HG03354 (cell line): ENCODE data around the gene TSPAN13.

ENCODE experiments used
- ATAC-seq: cut with Tn5 transposase; IDR thresholded peaks from one replicate; pipeline ENCODE4 v1.9.1; 2021; ENCODE audit warnings: mild to moderate bottlenecking; ENCODE audit not compliant: unreplicated experiment, poor library complexity, severe bottlenecking

TSPAN13 gene

DNA sequence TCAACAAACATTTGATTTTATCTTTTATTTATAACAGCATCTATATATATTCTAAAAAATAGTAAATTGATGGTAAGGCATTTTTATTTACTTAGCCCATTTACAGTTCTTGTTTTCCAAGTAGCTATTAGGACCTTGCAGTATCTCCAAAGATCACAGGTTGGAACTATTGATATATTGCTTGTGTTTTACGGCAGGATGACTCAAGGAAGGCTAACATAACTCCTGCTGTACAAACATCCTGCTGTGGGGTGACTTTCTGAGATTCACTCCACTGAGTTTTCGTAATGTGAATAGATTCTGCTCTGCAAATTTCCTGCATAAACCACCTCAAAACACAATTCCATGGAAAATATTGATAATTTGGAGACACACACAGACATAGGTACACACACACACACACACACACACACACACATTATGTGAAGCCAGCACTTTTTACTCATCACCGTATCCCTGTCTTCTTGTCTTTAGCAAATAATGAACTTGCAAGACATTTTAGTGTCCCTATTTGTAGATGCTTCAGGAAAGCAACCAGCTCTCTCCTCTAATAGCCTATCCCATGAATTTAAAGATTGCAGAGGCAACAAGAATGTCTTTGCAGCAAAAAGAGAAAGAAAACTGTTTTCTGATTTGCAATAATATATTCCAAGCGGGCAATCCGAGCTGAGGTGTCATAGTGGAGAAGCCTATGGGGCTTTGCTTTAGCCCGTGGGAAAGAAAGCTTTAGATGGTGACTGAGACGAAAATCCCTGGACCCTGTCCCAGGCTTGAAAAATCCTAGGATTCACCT, 50.5 kb downstream of the TSPAN13 start:
- ATAC-seq, result no peak

DNA sequence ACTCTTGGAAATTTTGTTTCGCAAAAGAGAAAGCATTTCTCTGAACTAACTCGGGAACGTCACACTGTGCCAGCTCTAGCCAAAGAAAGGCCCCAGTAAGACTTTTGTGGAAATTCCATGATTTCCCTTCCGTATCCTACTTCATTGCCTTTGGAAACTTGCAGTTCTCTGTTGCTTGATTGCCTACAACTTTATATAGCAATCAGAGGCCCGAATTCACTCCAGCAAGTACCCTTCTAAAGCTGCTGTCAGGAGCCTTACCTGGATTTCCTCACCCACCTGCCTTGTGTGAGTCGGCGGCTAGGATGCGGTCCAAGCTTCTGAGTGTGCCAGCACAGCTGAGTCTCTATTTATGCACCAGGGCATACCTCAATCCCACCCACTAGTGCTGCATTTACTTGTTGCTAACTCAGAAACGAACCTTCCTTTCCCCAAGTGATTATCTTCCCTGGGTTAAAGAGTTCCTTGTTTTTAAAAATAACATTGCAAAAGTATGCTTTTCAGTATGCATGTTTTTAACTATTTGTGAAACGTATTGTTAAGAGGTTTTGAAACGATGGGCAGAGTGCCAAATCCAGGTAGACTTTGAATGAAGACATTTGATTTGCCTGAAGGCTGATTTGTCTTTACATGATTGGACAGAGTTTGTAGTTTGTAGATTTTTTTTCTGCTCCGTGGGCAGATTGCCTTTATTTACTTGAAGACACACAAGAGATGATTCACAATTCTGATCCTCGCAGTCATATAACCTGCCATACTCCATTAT, 51.3 kb downstream of the TSPAN13 start, which contains the start of gene AGR2:
TSS of gene AGR2 (minus strand) at position 326 of the 766 bp plus-strand sequence. CDS start 3,203 bp downstream, outside the sequence.
- ATAC-seq, result no peak

DNA sequence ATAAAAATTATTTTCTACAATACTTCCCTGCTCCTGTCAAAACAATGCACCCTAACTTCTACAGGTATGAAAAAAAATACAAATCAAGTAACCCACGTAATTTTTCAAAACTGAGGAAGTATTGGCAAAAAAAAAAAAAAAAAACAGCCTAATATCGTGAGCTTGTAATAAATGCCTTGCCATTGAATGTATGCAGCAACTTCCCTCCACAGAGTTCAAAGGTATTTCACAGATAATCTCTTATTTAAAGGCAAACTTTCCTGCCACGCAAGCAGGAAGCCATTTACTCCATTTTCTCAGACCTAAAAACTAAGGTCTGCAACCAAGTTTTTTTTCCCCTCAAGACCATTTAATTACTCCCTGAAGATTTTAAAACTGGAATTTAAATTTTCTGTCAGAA, 51.9 kb downstream of the TSPAN13 start:
- ATAC-seq, result no peak

DNA sequence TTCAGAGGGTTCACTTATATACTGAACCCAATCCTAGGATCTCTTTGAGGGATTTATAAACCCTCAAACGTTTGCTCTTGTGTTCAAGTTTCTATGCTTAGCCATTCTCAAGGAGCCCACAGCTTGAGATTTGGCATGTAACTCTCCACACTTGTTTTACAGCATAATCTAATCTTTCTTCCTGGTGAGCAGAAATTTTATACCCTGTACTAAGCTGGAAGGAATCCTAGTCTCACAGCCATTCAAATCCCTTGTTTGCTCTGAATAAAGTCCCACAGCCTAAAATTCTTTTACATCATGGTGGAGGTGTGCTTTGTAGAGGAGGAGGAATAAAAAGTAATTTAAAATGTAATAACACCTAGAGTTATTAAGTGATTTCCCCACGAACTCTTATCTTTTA, 56.6 kb downstream of the TSPAN13 start:
- no peak for ATAC-seq

DNA sequence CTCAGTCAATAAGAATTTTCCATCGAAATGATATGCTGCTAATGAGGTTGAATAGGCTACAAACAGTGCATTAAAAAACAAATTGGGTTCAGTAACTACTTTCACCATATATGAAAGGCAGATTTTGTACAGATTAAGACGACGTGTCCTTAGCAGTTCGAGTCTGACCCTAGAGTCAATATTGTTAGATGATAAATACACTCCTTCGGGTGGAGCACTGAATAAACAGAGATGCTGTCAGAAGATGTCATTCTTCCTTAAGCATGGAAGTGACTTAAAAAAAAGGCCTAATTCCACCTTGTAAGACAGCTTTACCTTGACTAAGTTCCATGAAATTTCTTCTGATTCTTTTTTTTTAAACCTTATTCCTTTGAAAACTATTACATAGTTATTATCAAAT, 57.0 kb downstream of the TSPAN13 start:
- ATAC-seq, result no peak

DNA sequence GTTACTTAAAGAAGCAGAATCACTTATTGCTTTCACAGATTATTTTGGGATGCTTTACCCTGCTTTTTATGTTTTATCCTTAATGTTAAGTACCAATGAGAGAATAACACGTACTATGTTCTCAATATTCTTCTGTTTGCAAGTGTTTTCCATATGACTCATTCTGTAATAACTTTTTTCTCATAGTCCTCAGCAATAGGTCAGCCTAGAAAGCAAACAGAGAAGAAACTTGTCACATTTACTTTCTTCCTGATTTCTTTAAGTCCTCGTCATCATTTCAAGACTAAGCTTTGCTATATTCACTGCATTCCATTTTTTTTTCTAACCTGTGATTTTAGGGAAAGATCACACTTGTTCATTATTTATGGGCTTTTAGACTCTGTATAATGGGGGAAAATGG, 58.0 kb downstream of the TSPAN13 start:
- no peak for ATAC-seq

DNA sequence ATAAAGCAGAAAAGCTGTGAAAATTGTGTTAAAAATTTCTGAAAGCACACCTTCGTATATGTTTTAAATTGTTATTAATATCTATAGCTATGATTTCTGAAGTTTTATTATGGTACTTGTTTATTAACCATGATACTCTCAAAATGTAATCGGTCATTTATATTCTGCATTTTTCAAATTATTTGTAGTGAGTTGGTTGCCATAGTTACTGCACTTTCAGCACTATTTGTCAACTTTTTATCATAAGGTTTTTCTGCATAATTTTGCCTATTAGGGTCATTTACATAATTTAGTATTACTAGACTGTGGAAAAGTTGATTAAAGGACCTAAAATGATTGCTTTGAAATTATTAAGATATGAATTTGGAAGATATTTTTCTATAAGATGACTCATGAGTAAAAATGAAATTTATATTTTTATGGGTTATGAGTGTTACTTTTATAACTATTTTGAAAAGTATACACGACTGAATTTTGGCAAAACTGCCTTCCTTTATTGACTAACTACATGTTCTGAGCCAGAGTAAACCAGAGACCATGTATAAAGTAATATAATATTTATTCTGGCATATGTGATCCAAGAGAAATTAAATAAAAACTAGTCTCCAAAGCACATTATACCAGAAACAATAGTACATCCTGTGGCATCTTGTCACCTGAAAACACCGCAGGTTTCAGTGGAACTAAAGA, 59.1 kb downstream of the TSPAN13 start:
- ATAC-seq, result no peak

DNA sequence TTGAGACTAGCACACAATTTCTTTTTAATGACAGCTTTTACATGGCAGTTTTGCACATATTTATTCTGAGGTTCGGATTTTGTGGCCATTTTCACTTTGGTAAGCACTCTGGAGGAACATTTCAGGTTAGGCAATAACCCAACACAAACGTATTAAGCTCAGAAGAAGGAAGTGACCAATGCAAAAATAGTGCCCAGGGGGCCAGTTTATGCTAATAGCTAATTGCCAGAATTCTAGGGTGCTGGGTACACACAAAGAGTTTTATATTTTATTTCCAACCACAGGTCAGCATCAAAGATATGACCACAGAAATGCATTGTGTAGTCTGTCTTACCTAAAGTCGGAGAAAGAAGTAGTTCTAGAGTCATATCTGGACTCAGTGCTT, 59.7 kb downstream of the TSPAN13 start:
- no peak for ATAC-seq

DNA sequence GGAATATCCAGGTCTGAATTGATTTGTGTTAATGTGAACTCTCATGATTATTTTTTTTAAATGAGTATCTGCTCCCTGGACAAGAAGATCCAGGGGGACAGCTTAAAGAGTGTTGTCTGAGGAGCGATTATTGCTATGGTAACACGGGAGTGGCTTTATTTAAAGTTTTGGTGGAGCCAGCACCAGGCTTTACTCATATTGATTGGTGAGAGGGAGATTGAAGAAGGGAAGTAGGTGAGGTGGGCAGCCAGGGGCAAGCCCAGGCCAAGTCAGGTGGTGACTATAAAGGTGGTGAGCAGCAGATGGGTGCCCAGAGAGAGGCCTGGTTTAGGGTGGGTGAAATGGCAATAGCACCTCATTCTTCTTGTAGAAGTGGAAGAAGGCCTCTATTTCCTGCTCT, 61.4 kb downstream of the TSPAN13 start:
- no peak for ATAC-seq

DNA sequence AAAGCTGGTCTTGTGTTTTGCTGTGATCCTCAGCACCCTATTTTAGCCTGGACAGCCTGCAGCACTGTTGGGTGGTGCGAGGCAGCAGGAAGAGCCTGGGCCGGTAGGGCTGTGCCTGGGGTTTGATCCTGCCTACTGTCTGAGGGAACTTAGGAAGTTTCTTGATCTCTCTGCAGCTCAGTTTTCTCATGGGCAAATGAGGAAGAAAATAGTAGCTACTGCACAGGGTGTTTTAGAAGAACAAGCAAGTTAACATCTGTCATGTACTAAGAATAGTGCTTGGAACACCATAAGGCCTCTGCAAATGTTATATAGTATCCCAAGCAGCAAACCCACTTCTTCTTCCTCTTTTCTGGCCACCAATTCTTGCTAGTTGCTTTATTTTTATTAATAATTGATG, 63.3 kb downstream of the TSPAN13 start:
- no peak for ATAC-seq

DNA sequence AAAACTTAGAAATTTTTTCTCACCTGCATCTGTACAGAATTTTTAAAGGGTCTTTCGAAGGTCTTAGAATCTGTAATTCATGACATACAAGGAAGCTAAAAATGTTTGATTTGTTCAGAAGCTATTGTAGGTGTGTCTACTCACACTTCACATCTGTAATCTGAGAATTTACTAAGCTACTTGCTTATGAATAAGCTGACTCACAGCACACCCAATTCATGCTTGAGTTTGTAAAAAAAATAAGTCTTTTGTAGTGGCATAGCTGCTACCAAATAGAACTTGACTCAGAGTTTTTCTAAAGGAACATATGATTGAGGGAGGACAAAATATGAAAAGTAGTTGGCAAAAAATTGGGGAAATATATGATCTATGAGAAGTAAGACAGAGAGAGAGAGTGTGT, 64.0 kb downstream of the TSPAN13 start:
- ATAC-seq, result no peak

DNA sequence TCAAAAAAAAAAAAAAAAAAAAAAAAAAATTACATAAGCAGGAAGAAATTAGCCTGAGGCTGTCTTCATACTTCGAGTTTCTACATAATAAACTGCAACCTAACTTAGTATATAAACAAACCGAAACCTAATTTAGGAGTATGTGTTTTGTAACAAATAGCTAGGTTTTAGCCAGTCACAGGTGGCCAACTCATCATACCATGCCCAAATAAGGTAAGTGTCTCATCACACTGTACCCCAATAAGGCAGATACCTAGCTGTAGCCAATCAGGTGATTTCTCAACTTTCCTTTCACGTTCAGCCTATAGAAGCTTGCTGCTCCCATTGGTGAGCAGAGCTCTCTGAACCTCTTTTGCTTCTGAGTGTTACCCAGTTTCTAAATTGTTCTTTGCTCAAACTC, 65.2 kb downstream of the TSPAN13 start:
- ATAC-seq, result no peak

DNA sequence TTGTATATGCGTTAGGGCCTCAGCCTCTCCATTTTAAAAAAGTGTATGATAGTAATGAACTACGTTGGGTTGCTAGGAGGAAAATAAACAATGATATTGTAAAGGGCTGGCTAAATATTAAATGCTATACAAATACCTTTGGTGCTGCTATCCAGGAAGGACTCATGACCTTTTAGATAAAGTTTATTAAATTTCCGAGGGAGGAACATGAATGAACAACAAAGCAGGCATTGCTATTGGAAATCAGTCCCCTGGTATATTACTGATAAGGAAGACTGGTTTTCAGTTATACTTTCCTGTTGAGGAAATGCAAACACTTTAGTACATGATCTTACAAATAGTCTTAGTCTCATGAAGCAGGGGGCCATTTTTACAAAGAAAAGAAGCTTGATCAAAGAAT, 68.5 kb downstream of the TSPAN13 start:
- no peak for ATAC-seq

DNA sequence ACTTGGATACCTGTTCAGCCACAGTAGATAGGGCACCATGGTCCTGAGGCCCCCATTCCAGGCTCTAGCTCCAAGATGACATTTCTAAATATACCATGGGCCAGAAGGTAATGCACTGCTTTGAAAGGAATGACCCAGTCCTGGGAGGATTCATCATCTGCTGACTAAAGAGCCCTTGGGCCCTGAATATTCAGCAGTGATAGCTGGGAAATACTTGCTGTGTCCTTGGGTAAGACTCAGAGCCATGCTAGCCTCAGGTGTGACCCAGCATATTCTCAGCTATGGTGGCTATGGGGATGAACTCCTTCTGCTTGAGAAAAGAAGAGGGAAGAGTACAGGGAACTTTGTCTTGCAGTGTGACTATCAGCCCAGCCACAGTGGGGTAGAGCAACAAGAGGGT, 72.5 kb downstream of the TSPAN13 start:
- no peak for ATAC-seq

DNA sequence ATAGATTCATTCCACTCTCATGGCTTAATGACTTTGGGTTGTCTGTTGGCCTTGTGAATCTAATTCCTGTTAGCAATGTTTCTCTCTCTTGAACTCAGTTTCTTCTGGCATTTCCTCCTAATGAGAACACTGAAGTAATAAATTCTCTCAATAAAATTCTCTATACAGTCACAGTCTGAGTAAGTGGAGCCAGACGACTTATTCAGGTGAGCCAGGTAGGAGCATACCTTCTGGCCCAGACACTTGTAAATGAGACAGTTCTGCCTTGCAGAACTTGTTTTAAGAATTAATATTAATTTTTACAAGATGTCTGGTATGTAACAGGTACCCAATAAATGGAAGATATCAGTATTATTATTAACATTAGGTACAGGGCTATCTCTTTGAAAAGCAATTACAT, 79.8 kb downstream of the TSPAN13 start:
- no peak for ATAC-seq
